Esophagus muscularis mucosa (tissue), 4 donors: Measurements from ENCODE around the gene STON1. TPM values are rescaled to one million over a fixed set of nuclear protein-coding genes. Genes with fewer than 3 reads are reported as not detected.
A peak's percentile ranks its signal among the peaks of the same experiment; 100 is the strongest.

Source experiments
- DNase-seq: peaks from one replicate; pipeline ENCODE4 v3.0.0-alpha.2; 2017; ENCODE audit errors: extremely low spot score
- H3K27ac ChIP-seq, 4 donors: fragments of 200-600 bp; sonication (generic); replicated peaks in 1 of 4; 1 replicate in 3 of 4; 2 replicates in 1 of 4; pipeline ENCODE4 v1.5.1; 2016 to 2019; ENCODE audit warnings: mild to moderate bottlenecking in 1 of 4
- H3K27me3 ChIP-seq, 4 donors: fragments of 200-600 bp; sonication (generic); one replicate each; pipeline versions ENCODE4 v1.5.1 to v1.6.0; 2016 to 2019
- H3K36me3 ChIP-seq, 4 donors: fragments of 200-600 bp; sonication (generic); one replicate each; pipeline ENCODE4 v1.5.1; 2016 to 2019
- H3K4me1 ChIP-seq, 4 donors: fragments of 200-600 bp; sonication (generic); one replicate each; pipeline ENCODE4 v1.5.1; 2016 to 2019
- H3K4me3 ChIP-seq, 4 donors: fragments of 200-600 bp; sonication (generic); 1 replicate in 2 of 4; 2 replicates in 2 of 4; pipeline ENCODE4 v1.5.1; 2016 to 2019; ENCODE audit warnings: mild to moderate bottlenecking in 4 of 4, moderate library complexity in 1 of 4
- H3K9me3 ChIP-seq, 4 donors: fragments of 200-600 bp; sonication (generic); 1 replicate in 3 of 4; 2 replicates in 1 of 4; pipeline ENCODE4 v1.5.1; 2016 to 2019
- CTCF ChIP-seq, 3 experiments: fragments of 200-600 bp in 2 of 3; fragments of 450-650 bp in 1 of 3; sonication (generic) in 2 of 3; IDR thresholded peaks; one replicate each; pipeline ENCODE4 v1.5.1; 2017 to 2019; ENCODE audit warnings: antibody characterized with exemption in 3 of 3, mild to moderate bottlenecking in 2 of 3, moderate library complexity in 1 of 3
- EP300 ChIP-seq: sonication (generic); formaldehyde crosslinking; IDR thresholded peaks from one replicate; pipeline ENCODE4 v1.6.1; 2017; ENCODE audit warnings: antibody characterized with exemption
- POLR2A ChIP-seq: fragments of 450-650 bp; IDR thresholded peaks from one replicate; pipeline ENCODE4 v1.6.1; 2017; ENCODE audit warnings: antibody characterized with exemption, moderate library complexity, mild to moderate bottlenecking, low read depth
- POLR2AphosphoS5 ChIP-seq, 2 donors: sonication (generic); formaldehyde crosslinking; IDR thresholded peaks; one replicate each; pipeline ENCODE4 v1.6.1; 2017; ENCODE audit warnings: antibody characterized with exemption in 2 of 2
- WGBS: methylation state at CpG from one replicate; pipeline ENCODE4 v1.1.5; 2018; 5-methylcytosine and 5-hydroxymethylcytosine counted together
- intact Hi-C: fragments of 100-400 bp; cut with DNase I; formaldehyde crosslinking; loops from one replicate; pipeline ENCODE4 v1.15.1; 2023
- total RNA-seq, 4 donors: library from RNA; depleted of rRNA; stranded (reverse); fragments of >200 nt; gene quantifications; one replicate each; pipeline versions ENCODE4 v1.1.0 to v1.2.1, GENCODE V29; 2016

Gene STON1
- total RNA-seq, 4 donors from 2014 or later, result 135 to 198 (median 168) TPM

GRCh38 chr2:48525269-48525943, 4.5 kb upstream of the STON1 start:
- TF ChIP-seq CTCF (IDR thresholded peaks at IDR 0.05) (no peak), POLR2AphosphoS5 (IDR thresholded peaks at IDR 0.05) (peak; percentile 22 to 37)
- WGBS, result 66% methylated on average over 11 of the region's 11 CpGs
- Histone ChIP-seq H3K4me1 (peaks cover 17 to 49% (median 47%) of the 10 kb centered on the region in 4 donors), H3K27ac (peak overlapping the region; percentile 76 to 99 (median 98)), H3K9me3 (no peaks in the 10 kb centered on the region), H3K4me3 (no peak overlapping the region), H3K27me3 (no peaks in the 10 kb centered on the region), H3K36me3 (peaks cover 0 to 23% (median 9%) of the 10 kb centered on the region in 4 donors)
- intact Hi-C loops, result no loop called here
- no peak for DNase-seq

GRCh38 chr2:48527226-48527885, 2.6 kb upstream of the STON1 start:
- WGBS, result 31% methylated on average over 2 of the region's 2 CpGs
- Histone ChIP-seq H3K36me3 (peaks cover 0 to 4% (median 0%) of the 10 kb centered on the region in 4 donors), H3K4me3 (peak overlapping the region in 1 of 4 donors; percentile 90), H3K27ac (peak overlapping the region; percentile 98 to 99 (median 98)), H3K4me1 (peaks cover 20 to 61% (median 55%) of the 10 kb centered on the region in 4 donors), H3K9me3 (no peaks in the 10 kb centered on the region), H3K27me3 (no peaks in the 10 kb centered on the region)
- DNase-seq, result no peak
- intact Hi-C loops, result no loop called here
- TF ChIP-seq CTCF (IDR thresholded peaks at IDR 0.05) (no peak), POLR2A (no peak), POLR2AphosphoS5 (IDR thresholded peaks at IDR 0.05) (peak; percentile 22 to 25), EP300 (no peak)

GRCh38 chr2:48528431-48528830, 1.5 kb upstream of the STON1 start:
- no peaks in the 10 kb centered on the region for H3K9me3 ChIP-seq
- peak overlapping the region; percentile 90 to 99 (median 94) for H3K4me3 ChIP-seq
- intact Hi-C loops, result no loop called here
- WGBS, result 84% methylated on average over 5 of the region's 5 CpGs
- H3K27me3 ChIP-seq, result no peaks in the 10 kb centered on the region
- TF ChIP-seq EP300 (no peak), POLR2A (no peak), POLR2AphosphoS5 (IDR thresholded peaks at IDR 0.05) (no peak), CTCF (IDR thresholded peaks at IDR 0.05) (no peak)
- peak overlapping the region; percentile 98 to 99 (median 98) for H3K27ac ChIP-seq
- no peak for DNase-seq
- no peaks in the 10 kb centered on the region for H3K36me3 ChIP-seq
- peaks cover 23 to 71% (median 66%) of the 10 kb centered on the region in 4 donors for H3K4me1 ChIP-seq

GRCh38 chr2:48529194-48529593, 760 bp upstream of the STON1 start:
- Histone ChIP-seq H3K36me3 (no peaks in the 10 kb centered on the region), H3K4me3 (peak overlapping the region; percentile 90 to 99 (median 94)), H3K9me3 (no peaks in the 10 kb centered on the region), H3K27me3 (no peaks in the 10 kb centered on the region), H3K27ac (peak overlapping the region; percentile 98 to 99 (median 98)), H3K4me1 (peaks cover 23 to 77% (median 74%) of the 10 kb centered on the region in 4 donors)
- no peak for TF ChIP-seq POLR2A
- TF ChIP-seq CTCF (IDR thresholded peaks at IDR 0.05), result no peak
- TF ChIP-seq POLR2AphosphoS5 (IDR thresholded peaks at IDR 0.05), result peak; percentile 55 to 80
- no peak for TF ChIP-seq EP300
- no peak for DNase-seq
- intact Hi-C loops, result no loop called here
- 21% methylated on average over 7 of the region's 7 CpGs for WGBS
